T-helper 17 cell (primary cell): ENCODE measurements around the gene MYL4. TPM values are rescaled to one million over a fixed set of nuclear protein-coding genes. Genes with fewer than 3 reads are reported as not detected.
"Not testable (repeated sequence)": the region's sequence is repeated elsewhere in the genome, so short reads cannot be mapped to it uniquely, and the experiment has no call there.

Experiments used
- ATAC-seq: fragments of 150-1000 bp; cut with Tn5 transposase; 2 replicates; pipeline ENCODE4 v1.10.0; 2021; ENCODE audit warnings: mild to moderate bottlenecking, moderate library complexity
- DNase-seq, 3 donors: peaks; one replicate each; pipeline versions ENCODE4 v3.0.0 to v3.0.0-alpha.2; 2020 to 2021
- H3K9me3 ChIP-seq: one replicate; pipeline ENCODE4 v1.7.0; 2013; ENCODE audit warnings: low read length, mild to moderate bottlenecking; ENCODE audit not compliant: control insufficient read depth, poor library complexity, severe bottlenecking
- H3K27ac Mint-ChIP-seq: one replicate; pipeline ENCODE4 v1.8.0; 2022; ENCODE audit warnings: mild to moderate bottlenecking, moderate library complexity, mixed read lengths
- H3K27me3 Mint-ChIP-seq: one replicate; pipeline ENCODE4 v1.8.0; 2022; ENCODE audit warnings: mixed read lengths
- H3K36me3 Mint-ChIP-seq: one replicate; pipeline ENCODE4 v1.8.0; 2022; ENCODE audit warnings: low read depth, mixed read lengths
- H3K4me1 Mint-ChIP-seq: one replicate; pipeline ENCODE4 v1.8.0; 2022; ENCODE audit warnings: mild to moderate bottlenecking, mixed read lengths
- H3K4me3 Mint-ChIP-seq: one replicate; pipeline ENCODE4 v1.8.0; 2022; ENCODE audit warnings: mild to moderate bottlenecking, moderate library complexity, mixed read lengths
- total RNA-seq, 4 donors: library from RNA in 2 of 4; stranded (reverse) in 2 of 4; gene quantifications; one replicate each; pipeline ENCODE4 v1.2.3 and lab custom pipeline; 2022 to 2026

Gene MYL4
- total RNA-seq, 2 donors from 2014 or later = not detected

GRCh38 chr17:47265983-47266541 is 56.9 kb downstream of the MYL4 start:
- Mint-ChIP-seq H3K27ac (no peak overlapping the region), H3K4me3 (no peak overlapping the region), H3K4me1 (peaks cover 2% of the 10 kb centered on the region), H3K36me3 (no peaks in the 10 kb centered on the region), H3K27me3 (peaks cover 24% of the 10 kb centered on the region)
- ATAC-seq (no peak), DNase-seq (no peak)
- no peaks in the 10 kb centered on the region for H3K9me3 ChIP-seq

- no peak overlapping the region for H3K4me3 Mint-ChIP-seq
- H3K4me1 Mint-ChIP-seq = peaks cover 2% of the 10 kb centered on the region
- H3K27me3 Mint-ChIP-seq = peaks cover 21% of the 10 kb centered on the region
- H3K9me3 ChIP-seq = no peaks in the 10 kb centered on the region
- H3K36me3 Mint-ChIP-seq = no peaks in the 10 kb centered on the region
- H3K27ac Mint-ChIP-seq = no peak overlapping the region
- DNase-seq (no peak), ATAC-seq (no peak)
Measured at GRCh38 chr17:47266782-47267181, 57.6 kb downstream of the MYL4 start.

- no peaks in the 10 kb centered on the region for H3K36me3 Mint-ChIP-seq
- peaks cover 2% of the 10 kb centered on the region for H3K4me1 Mint-ChIP-seq
- DNase-seq = no peak
- peaks cover 15% of the 10 kb centered on the region for H3K27me3 Mint-ChIP-seq
- no peaks in the 10 kb centered on the region for H3K9me3 ChIP-seq
- H3K27ac Mint-ChIP-seq = no peak overlapping the region
- H3K4me3 Mint-ChIP-seq = no peak overlapping the region
- ATAC-seq = no peak
Measured at GRCh38 chr17:47267354-47267828, 58.2 kb downstream of the MYL4 start.

- not testable (repeated sequence) for H3K27ac Mint-ChIP-seq, H3K4me1 Mint-ChIP-seq, ATAC-seq, DNase-seq, H3K27me3 Mint-ChIP-seq, H3K36me3 Mint-ChIP-seq, H3K4me3 Mint-ChIP-seq, H3K9me3 ChIP-seq
Measured at GRCh38 chr17:47268964-47269363, 59.8 kb downstream of the MYL4 start.

- not testable (repeated sequence) for H3K4me3 Mint-ChIP-seq
Measured at GRCh38 chr17:47269561-47270280, 60.6 kb downstream of the MYL4 start.

GRCh38 chr17:47270946-47271705 is 62.0 kb downstream of the MYL4 start:
- H3K9me3 ChIP-seq = no peaks in the 10 kb centered on the region
- H3K36me3 Mint-ChIP-seq = peaks cover 3% of the 10 kb centered on the region
- ATAC-seq (no peak), DNase-seq (no peak)
- no peaks in the 10 kb centered on the region for H3K4me1 Mint-ChIP-seq
- no peak overlapping the region for H3K27ac Mint-ChIP-seq
- no peak overlapping the region for H3K4me3 Mint-ChIP-seq
- peaks cover 19% of the 10 kb centered on the region for H3K27me3 Mint-ChIP-seq

More at GRCh38 chr17:47269561-47270280, 60.6 kb downstream of the MYL4 start:
- H3K36me3 Mint-ChIP-seq, H3K9me3 ChIP-seq, ATAC-seq, DNase-seq, H3K4me1 Mint-ChIP-seq, H3K27ac Mint-ChIP-seq: not testable (repeated sequence)
- peaks cover 16% of the 10 kb centered on the region for H3K27me3 Mint-ChIP-seq

GRCh38 chr17:47272491-47272890 is 63.3 kb downstream of the MYL4 start:
- ATAC-seq = no peak
- H3K4me1 Mint-ChIP-seq = no peaks in the 10 kb centered on the region
- H3K27ac Mint-ChIP-seq = no peak overlapping the region
- H3K36me3 Mint-ChIP-seq = peaks cover 3% of the 10 kb centered on the region
- peaks cover 24% of the 10 kb centered on the region for H3K27me3 Mint-ChIP-seq
- H3K9me3 ChIP-seq = no peaks in the 10 kb centered on the region
- H3K4me3 Mint-ChIP-seq = no peak overlapping the region
- DNase-seq = no peak

GRCh38 chr17:47273245-47273644 is 64.1 kb downstream of the MYL4 start:
- Mint-ChIP-seq H3K36me3 (peaks cover 3% of the 10 kb centered on the region), H3K4me1 (no peaks in the 10 kb centered on the region), H3K27ac (no peak overlapping the region), H3K4me3 (no peak overlapping the region), H3K27me3 (peaks cover 24% of the 10 kb centered on the region)
- H3K9me3 ChIP-seq = no peaks in the 10 kb centered on the region
- ATAC-seq (no peak), DNase-seq (no peak)

Other genes starting within 250 kb of the MYL4 start
- not detected for gene RPRML, start 230.1 kb upstream of the MYL4 start, total RNA-seq
- gene CDC27, start 20.1 kb upstream of the MYL4 start, total RNA-seq = 10 to 100 TPM; 50.1 to 61.6 TPM
- 100 to 1,000 TPM in 1 of 2 donors, 1 to 10 TPM in 1; 7.8 to 283 TPM for gene ITGB3, start 44.5 kb downstream of the MYL4 start, total RNA-seq
- 1 to 10 TPM; 6.8 to 9.2 TPM for gene EFCAB13, start 114.6 kb downstream of the MYL4 start, total RNA-seq